Osteoblast (primary cell): Measurements from ENCODE around the gene BZW2. TPM values are rescaled to one million over a fixed set of nuclear protein-coding genes. Genes with fewer than 3 reads are reported as not detected.

Source experiments
- DNase-seq: peaks from one replicate; pipeline ENCODE4 v3.0.0; 2011; ENCODE audit warnings: low spot score, mixed read lengths; ENCODE audit not compliant: insufficient read length; ENCODE audit errors: missing footprints
- H2AFZ ChIP-seq: 2 replicates; pipeline ENCODE4 v1.6.0; 2011; ENCODE audit warnings: mild to moderate bottlenecking, low read length
- H3K27ac ChIP-seq: 2 replicates; pipeline ENCODE4 v1.5.1; 2011; ENCODE audit warnings: mild to moderate bottlenecking, low read depth, low read length, moderate library complexity
- H3K27me3 ChIP-seq: 2 replicates; pipeline ENCODE4 v1.6.0; 2012; ENCODE audit warnings: mild to moderate bottlenecking, control low read depth, inconsistent platforms, low read length, moderate library complexity; ENCODE audit not compliant: insufficient read depth
- H3K36me3 ChIP-seq: 2 replicates; pipeline ENCODE4 v1.5.1; 2011; ENCODE audit warnings: mild to moderate bottlenecking, low read length, control low read depth, moderate library complexity; ENCODE audit not compliant: insufficient read depth
- H3K4me1 ChIP-seq: 2 replicates; pipeline ENCODE4 v1.5.1; 2011; ENCODE audit warnings: mild to moderate bottlenecking, low read length, control low read depth, moderate library complexity; ENCODE audit not compliant: insufficient read depth
- H3K4me2 ChIP-seq: 2 replicates; pipeline ENCODE4 v1.6.0; 2011; ENCODE audit warnings: mild to moderate bottlenecking, low read length; ENCODE audit not compliant: insufficient read depth
- H3K4me3 ChIP-seq: fragments of 200-600 bp; sonication (generic); 3 replicates; pipeline ENCODE4 v1.5.1; 2012; ENCODE audit warnings: mild to moderate bottlenecking, low read length, inconsistent platforms; ENCODE audit not compliant: insufficient read depth
- H3K79me2 ChIP-seq: 2 replicates; pipeline ENCODE4 v1.6.0; 2012; ENCODE audit warnings: mild to moderate bottlenecking, low read length, control low read depth, inconsistent platforms; ENCODE audit not compliant: insufficient read depth
- H3K9me3 ChIP-seq: 2 replicates; pipeline ENCODE4 v1.5.1; 2011; ENCODE audit warnings: low read depth, low read length, control low read depth
- H4K20me1 ChIP-seq: 2 replicates; pipeline ENCODE4 v1.6.0; 2012; ENCODE audit warnings: mild to moderate bottlenecking, low read length, control low read depth; ENCODE audit not compliant: insufficient read depth
- total RNA-seq: library from RNA; depleted of rRNA; stranded (reverse); fragments of >200 nt; gene quantifications from 2 replicates; pipeline ENCODE4 v1.2.3, GENCODE V29; 2012
- TF ChIP-seq, protein P1 (sequence below): IDR thresholded peaks from 2 replicates; pipeline ENCODE4 v1.5.1; 2011; ENCODE audit warnings: mild to moderate bottlenecking, low read depth, low read length, moderate library complexity; ENCODE audit errors: extremely low read depth

Gene BZW2
- total RNA-seq, 1 donor, result 52.8 TPM

DNA sequence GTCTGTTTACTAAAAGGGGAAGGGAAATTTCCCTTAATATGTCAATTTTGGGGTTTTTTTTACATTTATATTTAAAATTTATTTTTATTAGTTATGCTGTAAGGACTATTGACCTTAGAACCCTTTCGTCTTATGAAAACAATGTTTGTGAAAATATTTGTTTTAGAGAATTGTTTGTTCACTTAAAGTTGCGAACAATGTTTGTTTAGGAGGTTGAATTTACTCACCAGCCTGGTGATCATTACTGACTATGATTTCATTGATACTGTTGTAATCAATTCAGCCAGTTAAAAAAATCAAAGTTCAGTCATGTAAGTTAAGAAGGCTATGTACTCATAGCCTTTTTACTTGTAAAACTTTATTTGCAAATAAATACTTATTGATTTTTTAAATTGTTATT is 80.2 kb downstream of the BZW2 start:
- H3K9me3 ChIP-seq, result no peaks in the 10 kb centered on the region
- no peaks in the 10 kb centered on the region for H3K27me3 ChIP-seq
- no peaks in the 10 kb centered on the region for H3K79me2 ChIP-seq
- H3K4me1 ChIP-seq, result no peaks in the 10 kb centered on the region
- no peak for DNase-seq
- TF ChIP-seq, protein P1, sequence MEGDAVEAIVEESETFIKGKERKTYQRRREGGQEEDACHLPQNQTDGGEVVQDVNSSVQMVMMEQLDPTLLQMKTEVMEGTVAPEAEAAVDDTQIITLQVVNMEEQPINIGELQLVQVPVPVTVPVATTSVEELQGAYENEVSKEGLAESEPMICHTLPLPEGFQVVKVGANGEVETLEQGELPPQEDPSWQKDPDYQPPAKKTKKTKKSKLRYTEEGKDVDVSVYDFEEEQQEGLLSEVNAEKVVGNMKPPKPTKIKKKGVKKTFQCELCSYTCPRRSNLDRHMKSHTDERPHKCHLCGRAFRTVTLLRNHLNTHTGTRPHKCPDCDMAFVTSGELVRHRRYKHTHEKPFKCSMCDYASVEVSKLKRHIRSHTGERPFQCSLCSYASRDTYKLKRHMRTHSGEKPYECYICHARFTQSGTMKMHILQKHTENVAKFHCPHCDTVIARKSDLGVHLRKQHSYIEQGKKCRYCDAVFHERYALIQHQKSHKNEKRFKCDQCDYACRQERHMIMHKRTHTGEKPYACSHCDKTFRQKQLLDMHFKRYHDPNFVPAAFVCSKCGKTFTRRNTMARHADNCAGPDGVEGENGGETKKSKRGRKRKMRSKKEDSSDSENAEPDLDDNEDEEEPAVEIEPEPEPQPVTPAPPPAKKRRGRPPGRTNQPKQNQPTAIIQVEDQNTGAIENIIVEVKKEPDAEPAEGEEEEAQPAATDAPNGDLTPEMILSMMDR, result no peak
- H2AFZ ChIP-seq, result no peak overlapping the region
- no peak overlapping the region for H3K27ac ChIP-seq
- no peaks in the 10 kb centered on the region for H3K36me3 ChIP-seq
- no peak overlapping the region for H3K4me3 ChIP-seq
- H4K20me1 ChIP-seq, result no peaks in the 10 kb centered on the region
- no peak overlapping the region for H3K4me2 ChIP-seq

DNA sequence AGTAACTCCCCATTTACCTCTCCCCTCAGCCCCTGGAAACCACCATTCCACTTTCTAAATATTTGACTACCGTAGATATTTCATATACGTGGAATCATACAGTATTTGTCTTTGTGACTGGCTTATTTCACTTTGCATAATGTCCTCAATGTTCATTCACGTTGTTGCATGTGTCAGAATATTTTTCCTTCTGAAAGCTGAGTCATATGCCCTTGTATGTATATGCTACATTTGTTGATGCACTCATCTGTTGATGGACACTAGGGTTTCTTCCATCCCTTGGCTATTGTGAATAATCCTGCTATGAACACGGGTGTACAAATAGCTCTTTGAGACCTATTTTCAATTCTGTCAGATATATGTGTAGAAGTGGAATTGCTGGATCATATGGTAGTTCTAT is 81.8 kb downstream of the BZW2 start:
- H3K27me3 ChIP-seq, result no peaks in the 10 kb centered on the region
- H3K4me2 ChIP-seq, result no peak overlapping the region
- no peak overlapping the region for H3K27ac ChIP-seq
- no peaks in the 10 kb centered on the region for H3K9me3 ChIP-seq
- H3K4me1 ChIP-seq, result no peaks in the 10 kb centered on the region
- no peaks in the 10 kb centered on the region for H3K36me3 ChIP-seq
- H3K79me2 ChIP-seq, result no peaks in the 10 kb centered on the region
- TF ChIP-seq, protein P1, result no peak
- H2AFZ ChIP-seq, result no peak overlapping the region
- H3K4me3 ChIP-seq, result no peak overlapping the region
- DNase-seq, result no peak
- no peaks in the 10 kb centered on the region for H4K20me1 ChIP-seq

DNA sequence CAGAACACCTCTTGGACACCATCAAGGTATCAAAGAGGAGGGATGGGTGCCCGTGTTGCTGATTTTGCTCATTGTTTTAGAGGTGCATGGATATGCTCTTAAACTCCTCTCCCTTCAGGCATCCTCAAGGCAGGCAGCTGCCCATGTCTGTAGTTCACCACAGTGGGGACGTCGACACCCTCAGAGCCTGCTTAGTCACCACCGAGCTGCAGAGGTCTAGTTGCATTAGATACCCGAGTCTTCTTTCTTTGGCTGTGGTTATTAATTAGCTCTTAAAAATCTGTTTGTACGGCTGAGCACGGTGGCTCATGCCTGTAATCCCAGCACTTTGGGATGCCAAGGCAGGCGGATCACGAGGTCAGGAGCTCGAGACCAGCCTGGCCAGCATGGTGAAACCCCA is 82.8 kb downstream of the BZW2 start:
- no peak for DNase-seq
- no peak overlapping the region for H3K4me2 ChIP-seq

DNA sequence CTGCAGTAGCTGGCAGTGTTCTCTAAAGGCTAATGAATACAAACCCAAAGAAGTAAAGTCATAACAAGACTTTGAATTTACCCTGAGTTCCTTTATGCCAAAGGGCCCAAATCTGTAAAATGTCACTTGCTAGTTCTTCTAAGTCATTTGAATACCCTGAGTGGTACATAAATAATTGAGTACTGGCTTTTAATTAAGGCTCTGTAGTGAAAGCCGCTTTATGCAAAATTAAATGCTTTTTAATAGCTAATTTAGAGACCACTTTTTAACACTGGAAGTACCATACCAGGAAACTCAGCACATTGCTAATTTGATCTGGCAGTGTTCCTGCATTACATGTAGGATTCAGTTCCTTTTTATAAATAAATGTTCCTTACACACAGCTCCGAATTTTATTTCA is 83.6 kb downstream of the BZW2 start:
- no peak overlapping the region for H2AFZ ChIP-seq
- DNase-seq, result no peak
- H3K27ac ChIP-seq, result no peak overlapping the region
- H3K27me3 ChIP-seq, result no peaks in the 10 kb centered on the region
- H3K4me2 ChIP-seq, result no peak overlapping the region
- no peaks in the 10 kb centered on the region for H3K36me3 ChIP-seq
- no peaks in the 10 kb centered on the region for H4K20me1 ChIP-seq
- H3K4me1 ChIP-seq, result no peaks in the 10 kb centered on the region
- TF ChIP-seq, protein P1, result no peak
- H3K79me2 ChIP-seq, result no peaks in the 10 kb centered on the region
- no peaks in the 10 kb centered on the region for H3K9me3 ChIP-seq
- no peak overlapping the region for H3K4me3 ChIP-seq

More for the DNA sequence above, 82.8 kb downstream of the BZW2 start:
- Histone ChIP-seq H2AFZ (no peak overlapping the region), H3K4me1 (no peaks in the 10 kb centered on the region), H3K36me3 (no peaks in the 10 kb centered on the region), H3K9me3 (no peaks in the 10 kb centered on the region), H4K20me1 (no peaks in the 10 kb centered on the region), H3K79me2 (no peaks in the 10 kb centered on the region), H3K27ac (no peak overlapping the region), H3K27me3 (no peaks in the 10 kb centered on the region), H3K4me3 (no peak overlapping the region)
- TF ChIP-seq, protein P1, result no peak
